B cell (primary cell): ENCODE results near the gene IL1RAPL1. TPM values are rescaled to one million over a fixed set of nuclear protein-coding genes. Genes with fewer than 3 reads are reported as not detected.

Source experiments
- ATAC-seq: fragments of 200-7000 bp; cut with Tn5 transposase; one replicate; pipeline ENCODE4 v1.10.0; 2021; ENCODE audit warnings: low read depth, mild to moderate bottlenecking, moderate number of reproducible peaks, moderate library complexity
- CTCF ChIA-PET: fragments of 350-600 bp; sonication (Branson Sonifier 250); formaldehyde crosslinking; loops from one replicate; lab custom pipeline; 2021; ENCODE audit warnings: antibody characterized with exemption, inconsistent platforms; lab: Charles Lee
- POLR2A ChIA-PET: fragments of 350-600 bp; sonication (Branson Sonifier 250); formaldehyde crosslinking; loops from one replicate; lab custom pipeline; 2021; ENCODE audit warnings: antibody characterized with exemption; lab: Charles Lee
- DNase-seq: peaks from one replicate; pipeline ENCODE4 v3.0.0; 2013
- H2AFZ ChIP-seq: 2 replicates; pipeline ENCODE4 v1.6.1; 2012; ENCODE audit warnings: mild to moderate bottlenecking, low read depth, low read length; ENCODE audit not compliant: insufficient read depth, poor library complexity, severe bottlenecking
- H3K27ac ChIP-seq, 2 donors: 1 replicate in 1 of 2; 2 replicates in 1 of 2; pipeline ENCODE4 v1.5.1; 2012 to 2013; ENCODE audit warnings: low read length in 2 of 2, mild to moderate bottlenecking in 2 of 2, moderate library complexity in 1 of 2
- H3K27me3 ChIP-seq, 4 experiments: fragments of 200-600 bp in 1 of 4; sonication (generic) in 1 of 4; replicated peaks in 1 of 4; 1 replicate in 2 of 4; 2 replicates in 2 of 4; pipeline versions ENCODE4 v1.6.1 to v1.7.0; 2013 to 2016; ENCODE audit warnings: low read length in 3 of 4, mild to moderate bottlenecking in 2 of 4, mixed read lengths in 1 of 4, moderate library complexity in 1 of 4; ENCODE audit not compliant: insufficient read depth in 4 of 4, control insufficient read depth in 3 of 4; ENCODE audit errors: control extremely low read depth in 1 of 4
- H3K36me3 ChIP-seq, 2 experiments: replicated peaks in 1 of 2; 1 replicate in 1 of 2; 2 replicates in 1 of 2; pipeline versions ENCODE4 v1.6.1 to v1.7.1; 2013; ENCODE audit warnings: low read length in 1 of 2; ENCODE audit not compliant: insufficient read depth in 2 of 2, control insufficient read depth in 1 of 2; ENCODE audit errors: control extremely low read depth in 1 of 2, extremely low read depth in 1 of 2
- H3K4me1 ChIP-seq, 2 donors: fragments of 200-600 bp in 1 of 2; sonication (generic) in 1 of 2; 1 replicate in 1 of 2; 2 replicates in 1 of 2; pipeline versions ENCODE4 v1.5.1 to v1.6.1; 2013 to 2017; ENCODE audit warnings: low read length in 2 of 2; ENCODE audit not compliant: control insufficient read depth in 2 of 2, insufficient read depth in 2 of 2
- H3K4me2 ChIP-seq: replicated peaks from 2 replicates; pipeline ENCODE3; 2012; ENCODE audit warnings: mild to moderate bottlenecking, low read depth, low read length; ENCODE audit not compliant: poor library complexity, severe bottlenecking
- H3K4me3 ChIP-seq, 5 experiments: fragments of 200-600 bp in 1 of 5; sonication (generic) in 1 of 5; 1 replicate in 3 of 5; 2 replicates in 2 of 5; pipeline versions ENCODE4 v1.5.1 to v1.7.0; 2011 to 2016; ENCODE audit warnings: low read length in 4 of 5, mild to moderate bottlenecking in 4 of 5, low read depth in 2 of 5, control low read depth in 1 of 5, moderate library complexity in 1 of 5; ENCODE audit not compliant: insufficient read depth in 1 of 5; ENCODE audit errors: control extremely low read depth in 1 of 5, extremely low read depth in 1 of 5
- H3K79me2 ChIP-seq: fragments of 200-600 bp; sonication (generic); one replicate; pipeline ENCODE4 v1.6.0; 2016; ENCODE audit warnings: low read length; ENCODE audit not compliant: control insufficient read depth, insufficient read depth
- H3K9ac ChIP-seq: fragments of 200-600 bp; sonication (generic); 2 replicates; pipeline ENCODE4 v1.6.1; 2017; ENCODE audit warnings: mild to moderate bottlenecking, low read length, moderate library complexity
- H3K9me3 ChIP-seq, 3 donors: one replicate each; pipeline versions ENCODE4 v1.6.1 to v1.7.1; 2013; ENCODE audit warnings: low read length in 2 of 3; ENCODE audit not compliant: control insufficient read depth in 2 of 3, insufficient read depth in 1 of 3; ENCODE audit errors: control extremely low read depth in 1 of 3
- H4K20me1 ChIP-seq: 2 replicates; pipeline ENCODE4 v1.6.0; 2012; ENCODE audit warnings: mild to moderate bottlenecking, low read length; ENCODE audit not compliant: insufficient read depth, control insufficient read depth, poor library complexity, severe bottlenecking
- H3K27ac Mint-ChIP-seq: one replicate; pipeline ENCODE4 v1.8.0; 2021; ENCODE audit warnings: mixed read lengths
- H3K27me3 Mint-ChIP-seq: one replicate; pipeline ENCODE4 v1.8.0; 2021; ENCODE audit warnings: mixed read lengths
- H3K4me1 Mint-ChIP-seq: one replicate; pipeline ENCODE4 v1.8.0; 2021; ENCODE audit warnings: mixed read lengths
- H3K4me3 Mint-ChIP-seq: one replicate; pipeline ENCODE4 v1.8.0; 2021; ENCODE audit warnings: mixed read lengths
- H3K9me3 Mint-ChIP-seq: one replicate; pipeline ENCODE4 v1.8.0; 2022; ENCODE audit warnings: mixed read lengths; ENCODE audit not compliant: insufficient read depth
- EZH2 ChIP-seq: IDR thresholded peaks from 2 replicates; pipeline ENCODE4 v1.6.1; 2012; ENCODE audit warnings: borderline replicate concordance, low read depth, mild to moderate bottlenecking, moderate library complexity, low read length; ENCODE audit not compliant: insufficient read depth, poor library complexity, severe bottlenecking
- WGBS: methylation state at CpG from one replicate; pipeline ENCODE4 v1.1.5; 2013; ENCODE audit warnings: missing lambda C conversion rate; ENCODE audit not compliant: insufficient coverage; 5-methylcytosine and 5-hydroxymethylcytosine counted together
- intact Hi-C: fragments of 100-400 bp; cut with micrococcal nuclease; formaldehyde crosslinking; loops from one replicate; pipeline ENCODE4 v1.10.0; 2022
- polyA plus RNA-seq: library from polyadenylated mRNA; depleted of rRNA; stranded (reverse); fragments of >200 nt; gene quantifications from 2 replicates; pipeline ENCODE4 v1.2.3, GENCODE V29; 2012
- total RNA-seq, 2 donors: library from RNA; stranded (reverse); fragments of 120-200 nt in 1 of 2; gene quantifications; 1 replicate in 1 of 2; 2 replicates in 1 of 2; pipeline versions ENCODE4 v1.2.3 to v1.2.4, GENCODE V29; 2013 to 2022
- TF ChIP-seq, protein P1 (sequence below): fragments of 200-600 bp; IDR thresholded peaks from one replicate; pipeline ENCODE4 v1.8.0; 2022; ENCODE audit warnings: antibody characterized with exemption, mild to moderate bottlenecking

Gene IL1RAPL1
- total and polyA plus RNA-seq, 2 donors (not counting 1 experiment from before 2014, with no cell fraction given), result not detected

DNA sequence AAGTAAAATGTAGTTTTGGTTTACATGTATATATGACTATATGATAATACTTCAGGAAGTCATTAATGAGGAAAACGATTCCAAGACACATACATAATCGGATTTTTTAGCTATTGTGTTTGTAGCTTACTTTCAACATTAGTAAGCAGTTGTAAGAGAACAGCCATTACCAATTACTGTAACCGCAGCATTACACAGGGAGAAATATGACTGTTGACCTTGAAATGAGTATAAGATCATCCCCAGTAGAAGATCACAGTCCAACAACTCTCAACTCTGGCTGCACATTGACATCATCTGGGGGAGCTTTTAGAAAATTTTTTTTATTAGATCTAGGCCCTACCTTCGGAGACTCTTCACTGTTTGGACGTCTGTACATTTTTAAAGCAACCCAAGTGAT is 866.1 kb downstream of the IL1RAPL1 start:
- ChIA-PET CTCF (no interaction called here), POLR2A (no interaction called here)
- no peaks in the 10 kb centered on the region for H3K9me3 ChIP-seq
- TF ChIP-seq, protein P1, sequence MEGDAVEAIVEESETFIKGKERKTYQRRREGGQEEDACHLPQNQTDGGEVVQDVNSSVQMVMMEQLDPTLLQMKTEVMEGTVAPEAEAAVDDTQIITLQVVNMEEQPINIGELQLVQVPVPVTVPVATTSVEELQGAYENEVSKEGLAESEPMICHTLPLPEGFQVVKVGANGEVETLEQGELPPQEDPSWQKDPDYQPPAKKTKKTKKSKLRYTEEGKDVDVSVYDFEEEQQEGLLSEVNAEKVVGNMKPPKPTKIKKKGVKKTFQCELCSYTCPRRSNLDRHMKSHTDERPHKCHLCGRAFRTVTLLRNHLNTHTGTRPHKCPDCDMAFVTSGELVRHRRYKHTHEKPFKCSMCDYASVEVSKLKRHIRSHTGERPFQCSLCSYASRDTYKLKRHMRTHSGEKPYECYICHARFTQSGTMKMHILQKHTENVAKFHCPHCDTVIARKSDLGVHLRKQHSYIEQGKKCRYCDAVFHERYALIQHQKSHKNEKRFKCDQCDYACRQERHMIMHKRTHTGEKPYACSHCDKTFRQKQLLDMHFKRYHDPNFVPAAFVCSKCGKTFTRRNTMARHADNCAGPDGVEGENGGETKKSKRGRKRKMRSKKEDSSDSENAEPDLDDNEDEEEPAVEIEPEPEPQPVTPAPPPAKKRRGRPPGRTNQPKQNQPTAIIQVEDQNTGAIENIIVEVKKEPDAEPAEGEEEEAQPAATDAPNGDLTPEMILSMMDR, result no peak
- no peak for TF ChIP-seq EZH2
- no peak overlapping the region for H3K4me3 ChIP-seq
- H3K36me3 ChIP-seq, result no peaks in the 10 kb centered on the region
- DNase-seq, result no peak
- WGBS, result no CpG with 5 or more reads among the region's 5 CpGs
- peaks cover 7% of the 10 kb centered on the region for H3K4me1 Mint-ChIP-seq
- H4K20me1 ChIP-seq, result no peaks in the 10 kb centered on the region
- no peak overlapping the region for H3K27ac Mint-ChIP-seq
- H2AFZ ChIP-seq, result no peak overlapping the region
- no peak overlapping the region for H3K27ac ChIP-seq
- no peaks in the 10 kb centered on the region for H3K79me2 ChIP-seq
- no peaks in the 10 kb centered on the region for H3K9me3 Mint-ChIP-seq
- no peak for ATAC-seq
- H3K27me3 Mint-ChIP-seq, result no peaks in the 10 kb centered on the region
- no peaks in the 10 kb centered on the region for H3K27me3 ChIP-seq
- H3K4me2 ChIP-seq, result no peak overlapping the region
- H3K4me1 ChIP-seq, result no peaks in the 10 kb centered on the region
- intact Hi-C loops, result no loop called here
- H3K9ac ChIP-seq, result no peak overlapping the region
- no peak overlapping the region for H3K4me3 Mint-ChIP-seq

DNA sequence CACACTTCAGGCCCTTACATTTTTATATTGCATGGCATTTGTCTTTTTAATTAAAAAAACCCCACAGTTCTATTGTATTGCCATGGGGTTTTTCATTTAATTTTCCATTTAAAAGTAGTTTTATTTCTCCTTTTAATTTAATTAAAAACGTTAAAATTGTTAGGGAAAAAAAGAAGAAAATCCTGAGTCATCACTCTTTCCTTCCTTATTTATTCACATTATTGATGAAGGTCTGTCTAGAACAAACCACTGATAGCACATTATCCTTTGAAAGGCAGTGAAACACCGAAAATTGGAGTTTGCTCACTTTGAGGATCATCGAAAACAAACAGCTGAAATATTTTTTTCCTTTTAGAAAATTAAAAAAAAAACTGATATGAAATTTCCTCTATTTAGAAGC is 868.5 kb downstream of the IL1RAPL1 start:
- Histone ChIP-seq H3K79me2 (no peaks in the 10 kb centered on the region), H3K36me3 (no peaks in the 10 kb centered on the region), H3K27ac (no peak overlapping the region), H3K9me3 (no peaks in the 10 kb centered on the region), H3K4me2 (no peak overlapping the region), H2AFZ (no peak overlapping the region), H4K20me1 (no peaks in the 10 kb centered on the region), H3K27me3 (no peaks in the 10 kb centered on the region), H3K4me3 (no peak overlapping the region), H3K4me1 (no peaks in the 10 kb centered on the region), H3K9ac (no peak overlapping the region)
- Mint-ChIP-seq H3K9me3 (no peaks in the 10 kb centered on the region), H3K4me3 (no peak overlapping the region), H3K27me3 (no peaks in the 10 kb centered on the region), H3K27ac (no peak overlapping the region), H3K4me1 (no peaks in the 10 kb centered on the region)
- ATAC-seq (no peak), DNase-seq (no peak)
- ChIA-PET POLR2A (no interaction called here), CTCF (no interaction called here)
- no peak for TF ChIP-seq EZH2
- TF ChIP-seq, protein P1, result no peak
- no CpG with 5 or more reads among the region's 3 CpGs for WGBS
- intact Hi-C loops, result no loop called here
